Left ventricle myocardium inferior (tissue), 1 donor: ENCODE results near the gene RAD17. TPM values are rescaled to one million over a fixed set of nuclear protein-coding genes. Genes with fewer than 3 reads are reported as not detected.
"Not testable (repeated sequence)": the region's sequence is repeated elsewhere in the genome, so short reads cannot be mapped to it uniquely, and the experiment has no call there.

Source experiments
- DNase-seq: peaks from one replicate; pipeline ENCODE4 v3.0.0-alpha.2; 2020
- H3K27ac ChIP-seq: fragments of 200-600 bp; replicated peaks from 2 replicates; pipeline ENCODE4 v1.8.0; 2021
- H3K27me3 ChIP-seq: fragments of 200-600 bp; 2 replicates; pipeline ENCODE4 v1.8.0; 2021; ENCODE audit warnings: low read depth
- H3K36me3 ChIP-seq: fragments of 200-600 bp; 2 replicates; pipeline ENCODE4 v1.8.0; 2021
- H3K4me1 ChIP-seq: fragments of 200-600 bp; 2 replicates; pipeline ENCODE4 v1.8.0; 2021
- H3K4me3 ChIP-seq: fragments of 200-600 bp; 2 replicates; pipeline ENCODE4 v1.8.0; 2021; ENCODE audit warnings: mild to moderate bottlenecking, moderate library complexity
- H3K9me3 ChIP-seq: fragments of 200-600 bp; replicated peaks from 2 replicates; pipeline ENCODE4 v1.8.0; 2021
- CTCF ChIP-seq: fragments of 200-600 bp; IDR thresholded peaks from 2 replicates; pipeline ENCODE4 v1.8.0; 2021; ENCODE audit warnings: antibody characterized with exemption, mild to moderate bottlenecking, borderline replicate concordance
- intact Hi-C: fragments of 100-400 bp; cut with micrococcal nuclease; formaldehyde crosslinking; loops from one replicate; pipeline ENCODE4 v1.11.0; 2022
- long read RNA-seq: library from polyadenylated mRNA; unstranded; transcript quantifications from one replicate; pipeline ENCODE4 v2.0.0, GENCODE V29; 2021
- total RNA-seq: library from RNA; stranded (reverse); fragmentation: NEBNext Ultra II Directional; extraction: Animal tissue kit (Norgen Biotek cat#: 25700); gene quantifications from one replicate; pipeline ENCODE4 v1.2.1, GENCODE V29; 2021
- donor health status: DM: no; HTN: yes; CAD: no; lungs with severe emphysema.

Gene RAD17
- total RNA-seq = 19.4 TPM
- long read RNA-seq, transcript RAD17-205 (19 exons, 3,060 nt) = minor isoform, 9 of 43 reads
- long read RNA-seq, transcript RAD17-220 (18 exons, 3,057 nt) = major isoform, 12 of 43 reads
- long read RNA-seq, transcript RAD17-204 (18 exons, 2,943 nt) = minor isoform, 8 of 43 reads
- long read RNA-seq, partial matches to known transcripts = 0 of 43 reads
- long read RNA-seq, other reads (novel, unspliced or antisense) = 14 of 43 reads

GRCh38 chr5:69369340-69370121, at the start of gene RAD17, which contains the start of the genes AK6 and TAF9:
Gene RAD17, plus strand, starts transcription at chr5:69369818. Its CDS starts 2,391 bp downstream, at chr5:69372209.
Gene AK6, minus strand, starts transcription at chr5:69369520. Its CDS starts 30 bp downstream, at chr5:69369490.
Gene TAF9, minus strand, starts transcription at chr5:69369520. Its CDS starts 3,783 bp downstream, at chr5:69365737.
- TF ChIP-seq CTCF = no peak
- H3K27me3 ChIP-seq = no peaks in the 10 kb centered on the region
- H3K27ac ChIP-seq = peak within 1 kb of the TSS; percentile 97
- DNase-seq = peak; percentile 94
- intact Hi-C loops = no loop called here
- peak within 1 kb of the TSS; percentile 89 for H3K4me3 ChIP-seq
- peaks cover 57% of the 10 kb centered on the region for H3K4me1 ChIP-seq
- H3K9me3 ChIP-seq = no peaks in the 10 kb centered on the region
- peaks cover 27% of the 10 kb centered on the region for H3K36me3 ChIP-seq

GRCh38 chr5:69326365-69326764, 43.3 kb upstream of the RAD17 start:
- peaks cover 6% of the 10 kb centered on the region for H3K36me3 ChIP-seq
- no peak for DNase-seq
- H3K9me3 ChIP-seq = no peaks in the 10 kb centered on the region
- H3K4me1 ChIP-seq = peaks cover under 1% of the 10 kb centered on the region
- no peak for TF ChIP-seq CTCF
- H3K4me3 ChIP-seq = no peak overlapping the region
- no peaks in the 10 kb centered on the region for H3K27me3 ChIP-seq
- H3K27ac ChIP-seq = no peak overlapping the region
- intact Hi-C loops = no loop called here

GRCh38 chr5:69329905-69330489, 39.6 kb upstream of the RAD17 start:
- no peak for TF ChIP-seq CTCF
- no peak for DNase-seq
- H3K4me1 ChIP-seq = peaks cover 24% of the 10 kb centered on the region
- H3K27me3 ChIP-seq = no peaks in the 10 kb centered on the region
- intact Hi-C loops = no loop called here
- H3K4me3 ChIP-seq = no peak overlapping the region
- no peak overlapping the region for H3K27ac ChIP-seq
- no peaks in the 10 kb centered on the region for H3K9me3 ChIP-seq
- H3K36me3 ChIP-seq = no peaks in the 10 kb centered on the region

GRCh38 chr5:69331528-69332445, 37.8 kb upstream of the RAD17 start:
- H3K27ac ChIP-seq = peak overlapping the region; percentile 78
- no peaks in the 10 kb centered on the region for H3K27me3 ChIP-seq
- TF ChIP-seq CTCF = no peak
- no peaks in the 10 kb centered on the region for H3K36me3 ChIP-seq
- intact Hi-C loops = no loop called here
- peaks cover 24% of the 10 kb centered on the region for H3K4me1 ChIP-seq
- peak overlapping the region; percentile 75 for H3K4me3 ChIP-seq
- DNase-seq = no peak
- no peaks in the 10 kb centered on the region for H3K9me3 ChIP-seq

GRCh38 chr5:69333668-69334315, 35.8 kb upstream of the RAD17 start:
- H3K27ac ChIP-seq = peak overlapping the region; percentile 58

More at GRCh38 chr5:69333668-69334315, 35.8 kb upstream of the RAD17 start:
- DNase-seq, H3K36me3 ChIP-seq, intact Hi-C loops, H3K27me3 ChIP-seq, H3K4me3 ChIP-seq, H3K9me3 ChIP-seq: not testable (repeated sequence)
- peaks cover 24% of the 10 kb centered on the region for H3K4me1 ChIP-seq
